NCI-H1694 (cell line): Measurements from ENCODE around the gene ATAD3B.
"Not testable (repeated sequence)": the region's sequence is repeated elsewhere in the genome, so short reads cannot be mapped to it uniquely, and the experiment has no call there.

Experiments used
- DNase-seq: peaks from one replicate; lab custom pipeline; 2025; lab: John Stamatoyannopoulos, UW

The ATAD3B gene

DNA sequence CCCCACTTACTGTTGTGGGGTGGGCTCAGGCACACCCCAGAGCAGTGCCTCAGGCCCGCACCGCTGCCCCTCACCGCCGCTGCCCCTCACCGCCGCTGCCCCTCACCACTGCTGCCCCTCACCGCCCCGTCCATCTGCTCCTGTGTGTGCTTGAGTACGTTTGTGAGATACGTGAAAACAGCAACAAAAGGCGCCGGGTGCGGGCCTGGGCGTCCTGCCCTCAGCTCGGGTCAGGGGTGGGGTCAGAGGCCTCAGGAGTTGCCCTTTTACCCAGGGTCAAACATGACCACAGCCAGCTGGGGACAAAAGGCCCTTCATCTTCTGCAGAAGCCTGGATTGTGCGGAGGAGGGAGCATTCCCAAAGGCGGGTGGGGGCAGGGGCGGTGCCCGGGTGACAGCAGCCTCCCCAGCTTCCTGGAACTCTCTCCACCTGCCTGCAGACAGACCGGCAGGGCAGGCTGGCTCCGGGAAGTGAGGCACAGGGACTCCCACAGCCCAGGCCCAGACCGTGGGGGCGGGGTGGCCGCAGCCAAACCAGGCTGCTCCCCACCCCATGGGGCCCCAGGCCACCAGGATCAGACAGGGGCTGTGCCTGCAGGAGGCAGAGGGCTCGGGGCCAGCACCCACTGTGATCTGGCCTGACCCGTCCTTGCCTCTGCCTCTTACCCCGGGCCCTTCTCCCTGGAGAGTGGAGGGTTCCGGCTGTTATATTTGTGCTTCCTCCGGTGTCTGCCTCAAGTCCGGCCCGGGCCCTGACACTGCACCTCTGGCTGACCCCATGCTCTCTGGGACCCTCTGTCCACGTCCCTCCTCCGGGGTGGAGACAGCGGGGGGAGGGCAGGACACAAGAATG is 38.4 kb upstream of the ATAD3B start:
- peak; percentile 50 for DNase-seq

DNA sequence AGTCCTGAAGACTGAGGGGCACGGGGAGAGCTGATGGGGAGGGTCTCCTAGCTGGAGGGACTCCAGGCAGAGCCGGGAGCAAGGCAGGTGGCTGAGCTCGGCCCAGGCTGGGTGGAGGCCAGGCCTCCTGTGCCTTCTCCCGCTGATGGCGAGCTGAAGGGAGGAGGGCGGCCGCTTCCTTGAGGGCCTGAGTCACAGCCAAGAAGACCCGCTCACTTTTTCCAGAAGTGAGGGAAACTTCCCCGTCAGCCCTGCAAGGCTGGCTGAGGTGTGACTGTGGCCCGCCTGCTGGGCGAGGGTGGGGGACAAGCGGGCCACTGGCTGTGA is 37.8 kb upstream of the ATAD3B start:
- no peak for DNase-seq

DNA sequence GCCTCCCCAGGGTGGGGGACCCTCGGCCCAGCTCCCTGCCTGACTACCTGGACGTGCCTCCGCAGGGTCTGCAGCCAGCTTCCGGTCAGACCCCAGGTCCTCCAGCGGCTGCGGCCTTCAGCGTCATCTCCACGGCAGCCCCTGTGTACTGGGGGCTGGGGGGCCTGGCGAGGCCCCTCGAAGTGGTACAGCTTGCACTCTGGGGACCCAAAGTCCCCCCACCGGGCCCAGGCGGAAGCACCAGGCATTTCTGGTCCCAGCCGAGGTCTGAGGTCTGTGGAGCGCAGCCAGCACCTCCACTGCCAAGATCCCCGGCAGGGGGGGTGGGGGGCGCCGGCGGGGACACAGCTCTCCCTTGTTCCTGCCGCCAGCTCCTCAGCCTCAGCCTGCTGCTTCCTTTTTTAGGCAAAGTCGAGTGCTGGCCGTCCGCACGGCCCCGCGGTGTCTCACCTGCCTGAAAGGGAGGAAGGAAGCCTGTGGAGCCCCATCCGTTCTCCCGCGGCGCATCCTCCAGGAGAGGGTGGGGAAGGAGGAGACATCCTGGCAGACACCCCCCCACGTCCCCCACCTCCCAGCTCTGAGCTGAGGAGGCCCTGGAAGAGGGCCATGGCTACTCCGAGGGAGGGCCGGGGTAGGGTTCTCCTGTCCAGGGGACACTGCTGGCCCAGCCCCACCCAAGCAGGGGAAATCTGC is 37.3 kb upstream of the ATAD3B start:
- no peak for DNase-seq

DNA sequence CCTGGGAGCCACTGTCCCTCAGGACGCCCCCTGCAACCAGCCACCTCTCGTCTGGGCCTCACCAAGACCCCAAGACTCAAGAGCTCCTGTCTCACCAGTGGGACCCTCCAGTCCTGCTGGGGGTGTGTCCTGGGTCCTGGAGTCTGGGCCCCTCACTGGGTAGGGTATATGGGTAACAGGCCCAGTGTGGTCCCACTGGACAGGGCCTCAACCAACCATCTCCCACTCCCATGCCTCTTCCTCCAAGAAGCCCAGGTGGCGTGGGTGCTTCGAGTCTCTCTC is 36.8 kb upstream of the ATAD3B start:
- no peak for DNase-seq

DNA sequence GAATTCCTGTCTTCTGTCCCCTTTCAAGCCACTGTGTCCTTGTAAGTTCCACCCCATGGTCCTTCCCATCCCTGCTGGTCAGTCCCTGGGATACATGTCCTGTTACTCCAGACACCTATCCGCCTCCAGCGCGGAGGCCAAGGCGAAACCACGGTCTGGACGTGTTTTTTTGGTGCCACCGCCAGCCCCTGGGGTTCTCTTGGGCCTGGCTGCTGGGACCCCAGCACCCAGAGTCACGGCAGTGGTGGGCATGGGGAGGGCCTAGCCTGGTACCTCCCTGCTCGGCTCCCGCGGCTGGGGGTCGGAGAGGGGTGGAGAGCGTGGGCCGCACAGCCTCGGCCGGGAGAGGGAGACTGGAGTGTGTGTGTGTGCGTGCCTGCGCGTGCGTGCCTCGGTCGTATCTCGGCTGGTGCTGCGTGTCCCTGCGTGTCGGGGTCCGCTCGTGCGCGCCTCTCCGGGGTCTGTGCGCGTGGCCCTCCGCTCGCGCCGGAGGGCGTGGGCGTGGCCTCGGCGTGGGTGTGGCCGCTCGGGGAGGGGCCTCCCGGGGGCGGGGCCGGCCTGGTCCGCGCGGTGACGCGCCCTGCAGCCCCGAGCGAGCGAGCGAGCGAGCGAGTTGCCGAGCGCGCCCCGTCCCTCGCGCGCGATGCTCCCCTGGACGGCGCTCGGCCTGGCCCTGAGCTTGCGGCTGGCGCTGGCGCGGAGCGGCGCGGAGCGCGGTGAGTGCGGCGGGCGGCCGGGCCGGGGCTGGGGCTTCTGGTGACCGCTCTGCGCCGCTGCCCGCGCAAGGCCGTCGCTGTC is 36.3 kb upstream of the ATAD3B start, which contains the start of gene VWA1:
Gene VWA1 (plus strand): TSS at position 585 of the 798 bp plus-strand sequence. CDS start 59 bp downstream, at position 644.
- no peak for DNase-seq

DNA sequence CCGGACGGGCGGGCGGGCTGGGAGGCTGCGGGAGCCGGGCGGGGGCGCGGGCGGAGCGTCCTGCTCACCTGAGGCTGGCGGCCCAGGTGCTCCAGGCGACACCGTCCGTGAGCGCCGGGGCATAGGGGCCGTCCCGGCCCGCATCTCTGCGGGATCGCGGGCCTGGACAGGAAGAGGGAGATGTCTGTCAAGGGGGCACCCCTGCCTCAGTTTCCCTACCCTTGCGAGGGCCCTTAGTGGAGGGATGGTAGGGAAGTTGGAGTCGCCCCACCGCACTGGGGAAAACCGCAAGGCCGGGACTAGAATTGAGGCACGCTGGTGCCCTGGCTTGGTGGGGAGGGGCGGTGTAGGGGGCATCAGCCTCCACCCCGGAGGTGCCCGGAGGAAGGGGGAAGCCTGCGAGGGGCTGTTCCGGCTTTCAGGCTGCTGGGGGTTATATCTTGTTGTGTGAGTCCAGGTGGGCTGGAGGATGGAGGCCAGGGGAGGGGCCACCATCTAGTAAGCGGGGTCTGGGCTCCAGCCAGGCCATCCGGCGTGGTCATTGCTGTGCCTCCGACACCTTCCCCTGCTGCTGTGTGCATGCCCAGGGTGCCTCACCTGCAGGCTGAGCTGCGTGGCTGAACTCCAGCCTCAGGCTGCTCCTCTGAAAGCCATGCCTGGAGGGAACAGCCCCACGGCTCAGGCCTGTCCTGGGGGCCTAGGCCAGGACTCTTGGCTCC is 35.5 kb upstream of the ATAD3B start:
- DNase-seq, result no peak

DNA sequence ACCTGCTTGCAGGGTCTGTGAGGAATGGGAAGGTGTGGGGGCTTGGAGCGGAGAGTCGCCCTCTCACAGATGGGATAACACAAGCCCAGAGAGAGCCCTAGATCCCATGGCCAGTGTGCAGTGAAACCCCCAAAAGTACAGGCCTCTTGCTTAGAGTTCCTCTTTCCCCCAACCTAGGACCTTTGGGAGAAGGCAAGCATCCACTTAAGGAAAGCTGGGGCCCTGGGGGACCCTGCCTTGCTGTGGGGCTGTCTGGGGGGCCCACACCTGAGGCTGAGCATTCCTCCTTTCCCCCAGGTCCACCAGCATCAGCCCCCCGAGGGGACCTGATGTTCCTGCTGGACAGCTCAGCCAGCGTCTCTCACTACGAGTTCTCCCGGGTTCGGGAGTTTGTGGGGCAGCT is 34.9 kb upstream of the ATAD3B start:
- no peak for DNase-seq

DNA sequence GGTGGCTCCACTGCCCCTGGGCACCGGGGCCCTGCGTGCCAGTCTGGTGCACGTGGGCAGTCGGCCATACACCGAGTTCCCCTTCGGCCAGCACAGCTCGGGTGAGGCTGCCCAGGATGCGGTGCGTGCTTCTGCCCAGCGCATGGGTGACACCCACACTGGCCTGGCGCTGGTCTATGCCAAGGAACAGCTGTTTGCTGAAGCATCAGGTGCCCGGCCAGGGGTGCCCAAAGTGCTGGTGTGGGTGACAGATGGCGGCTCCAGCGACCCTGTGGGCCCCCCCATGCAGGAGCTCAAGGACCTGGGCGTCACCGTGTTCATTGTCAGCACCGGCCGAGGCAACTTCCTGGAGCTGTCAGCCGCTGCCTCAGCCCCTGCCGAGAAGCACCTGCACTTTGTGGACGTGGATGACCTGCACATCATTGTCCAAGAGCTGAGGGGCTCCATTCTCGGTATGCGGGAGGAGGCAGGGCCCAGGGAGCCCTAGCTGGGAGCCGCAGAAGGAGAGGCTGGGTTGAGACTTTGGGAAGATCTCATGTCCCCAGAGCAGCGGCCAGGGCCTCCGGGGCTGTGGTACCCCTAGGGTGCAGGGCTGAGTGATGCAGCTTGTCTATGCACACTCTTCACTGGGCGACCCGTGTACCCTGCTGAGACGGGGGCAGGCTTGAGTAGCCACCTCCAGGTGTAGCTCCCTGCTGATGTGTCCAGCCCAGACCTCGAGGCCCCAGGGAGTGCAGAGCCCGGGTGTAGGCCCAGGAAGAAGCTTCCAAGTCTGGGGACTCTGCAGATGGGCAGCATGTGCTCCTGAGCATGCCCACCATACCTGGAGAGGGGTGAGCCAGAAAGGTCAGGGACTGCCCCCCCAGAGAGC is 34.3 kb upstream of the ATAD3B start:
- DNase-seq, result no peak

DNA sequence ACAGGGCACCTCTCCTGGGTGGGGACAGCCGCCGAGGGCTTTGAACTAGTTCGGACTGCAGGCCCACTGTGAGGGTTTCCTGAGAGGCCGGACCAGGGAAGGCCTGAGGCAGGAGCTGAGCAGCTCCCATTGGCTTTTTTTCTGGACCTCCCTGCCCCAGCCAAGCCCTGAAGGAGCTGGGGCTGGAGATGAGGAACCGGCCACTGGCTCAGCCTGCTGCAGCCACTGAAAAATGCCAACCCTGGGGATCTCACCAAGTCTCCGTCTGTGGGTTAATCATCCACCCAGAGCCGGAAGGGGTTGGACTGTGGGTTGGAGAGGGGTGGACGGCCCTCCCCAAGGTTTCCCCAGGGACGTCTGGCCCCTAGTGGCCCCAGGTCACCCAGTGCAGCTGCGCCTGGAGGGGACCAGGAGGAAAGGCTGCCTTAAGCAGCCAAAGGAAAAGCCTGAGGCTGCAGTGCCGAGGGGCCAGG is 33.6 kb upstream of the ATAD3B start:
- DNase-seq, result no peak

DNA sequence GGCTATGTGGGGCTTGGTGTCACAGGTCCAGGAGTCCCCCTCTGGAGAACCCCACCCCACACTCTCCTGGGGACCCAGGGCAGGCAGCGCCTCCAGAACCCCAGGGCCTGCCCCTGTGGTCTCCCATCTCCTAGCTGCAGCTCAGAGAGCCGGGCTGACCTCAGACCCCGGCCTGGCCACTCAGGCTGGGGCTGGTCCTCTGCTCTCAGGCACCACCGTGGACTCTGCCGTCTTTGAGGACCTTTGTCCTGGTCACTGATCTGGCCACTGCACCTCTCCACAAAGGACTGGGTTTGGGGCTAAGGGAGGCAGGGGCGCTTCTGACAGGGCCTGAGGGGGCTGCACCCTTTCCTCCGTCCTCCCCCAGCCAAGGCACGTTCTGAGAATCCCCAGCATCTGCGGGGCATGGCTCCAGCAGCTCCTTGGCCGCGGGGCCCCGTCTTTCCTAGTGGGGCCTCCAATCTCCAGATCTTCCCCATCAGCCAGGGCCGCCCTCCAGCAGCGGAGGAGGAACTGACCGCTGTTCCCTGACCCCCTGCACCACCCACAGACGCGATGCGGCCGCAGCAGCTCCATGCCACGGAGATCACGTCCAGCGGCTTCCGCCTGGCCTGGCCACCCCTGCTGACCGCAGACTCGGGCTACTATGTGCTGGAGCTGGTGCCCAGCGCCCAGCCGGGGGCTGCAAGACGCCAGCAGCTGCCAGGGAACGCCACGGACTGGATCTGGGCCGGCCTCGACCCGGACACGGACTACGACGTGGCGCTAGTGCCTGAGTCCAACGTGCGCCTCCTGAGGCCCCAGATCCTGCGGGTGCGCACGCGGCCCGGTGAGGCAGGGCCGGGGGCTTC is 32.8 kb upstream of the ATAD3B start:
- no peak for DNase-seq

DNA sequence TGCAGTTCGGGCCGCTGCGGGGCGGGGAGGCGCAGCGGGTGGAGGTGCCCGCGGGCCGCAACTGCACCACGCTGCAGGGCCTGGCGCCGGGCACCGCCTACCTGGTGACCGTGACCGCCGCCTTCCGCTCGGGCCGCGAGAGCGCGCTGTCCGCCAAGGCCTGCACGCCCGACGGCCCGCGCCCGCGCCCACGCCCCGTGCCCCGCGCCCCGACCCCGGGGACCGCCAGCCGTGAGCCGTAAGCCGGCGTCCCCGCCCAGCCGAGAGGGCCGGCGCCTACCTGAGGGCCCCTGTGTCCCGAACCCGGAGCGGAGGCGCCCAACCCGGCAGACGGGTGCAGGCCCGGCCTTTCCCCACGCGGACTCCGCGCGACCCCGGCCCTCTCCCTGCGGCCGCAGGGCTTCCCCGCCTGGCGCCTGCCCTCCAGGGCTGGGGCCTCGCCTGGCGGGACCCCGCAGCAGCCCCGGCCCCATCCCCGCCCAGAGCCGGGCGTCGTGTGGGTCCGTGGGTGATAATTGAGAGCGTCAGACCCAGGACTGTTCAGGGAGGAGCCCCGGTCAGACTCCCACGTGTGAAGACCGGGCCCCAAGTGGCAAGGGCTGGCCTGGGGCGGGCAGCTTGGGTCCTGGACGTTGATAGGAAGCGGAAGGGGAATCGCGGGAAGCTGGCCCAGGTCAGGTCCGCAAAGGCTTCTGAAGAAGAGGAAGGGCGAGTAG is 31.9 kb upstream of the ATAD3B start:
- no peak for DNase-seq

DNA sequence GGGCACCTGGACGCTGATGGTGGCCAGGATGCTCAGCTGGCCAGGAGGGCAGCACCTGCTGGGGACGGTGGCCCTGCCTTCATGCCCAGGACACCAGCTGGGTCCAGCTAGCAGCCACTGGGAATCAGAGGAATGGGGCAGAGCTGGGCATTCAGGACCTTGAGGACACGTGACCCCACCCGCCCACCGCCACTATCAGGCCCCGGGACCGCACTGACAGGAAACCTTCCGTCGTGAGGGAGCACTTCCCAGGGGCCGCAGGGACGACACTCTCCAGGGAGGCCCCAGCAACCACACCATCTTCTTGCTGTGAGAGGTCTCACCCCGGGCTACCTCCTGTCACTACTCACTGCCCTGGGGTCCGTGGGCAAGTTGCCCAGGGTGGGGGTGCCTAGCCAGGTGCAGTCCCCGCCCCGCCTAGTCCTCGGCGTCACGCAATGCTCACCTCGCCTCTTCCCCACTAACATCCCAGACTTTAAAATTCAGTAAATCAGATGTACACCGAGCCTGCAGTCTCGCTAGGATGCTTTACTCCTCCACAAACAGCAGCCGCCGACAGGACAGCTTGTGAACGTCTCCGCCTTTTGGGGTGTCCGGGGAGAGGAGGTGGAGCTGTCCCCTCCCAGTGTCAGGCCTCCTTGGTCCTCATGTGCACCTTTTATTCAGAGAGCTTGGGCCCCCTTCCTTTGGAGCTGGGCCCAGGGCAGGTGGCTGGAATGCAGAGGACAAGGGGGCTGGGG is 31.1 kb upstream of the ATAD3B start:
- no peak for DNase-seq

DNA sequence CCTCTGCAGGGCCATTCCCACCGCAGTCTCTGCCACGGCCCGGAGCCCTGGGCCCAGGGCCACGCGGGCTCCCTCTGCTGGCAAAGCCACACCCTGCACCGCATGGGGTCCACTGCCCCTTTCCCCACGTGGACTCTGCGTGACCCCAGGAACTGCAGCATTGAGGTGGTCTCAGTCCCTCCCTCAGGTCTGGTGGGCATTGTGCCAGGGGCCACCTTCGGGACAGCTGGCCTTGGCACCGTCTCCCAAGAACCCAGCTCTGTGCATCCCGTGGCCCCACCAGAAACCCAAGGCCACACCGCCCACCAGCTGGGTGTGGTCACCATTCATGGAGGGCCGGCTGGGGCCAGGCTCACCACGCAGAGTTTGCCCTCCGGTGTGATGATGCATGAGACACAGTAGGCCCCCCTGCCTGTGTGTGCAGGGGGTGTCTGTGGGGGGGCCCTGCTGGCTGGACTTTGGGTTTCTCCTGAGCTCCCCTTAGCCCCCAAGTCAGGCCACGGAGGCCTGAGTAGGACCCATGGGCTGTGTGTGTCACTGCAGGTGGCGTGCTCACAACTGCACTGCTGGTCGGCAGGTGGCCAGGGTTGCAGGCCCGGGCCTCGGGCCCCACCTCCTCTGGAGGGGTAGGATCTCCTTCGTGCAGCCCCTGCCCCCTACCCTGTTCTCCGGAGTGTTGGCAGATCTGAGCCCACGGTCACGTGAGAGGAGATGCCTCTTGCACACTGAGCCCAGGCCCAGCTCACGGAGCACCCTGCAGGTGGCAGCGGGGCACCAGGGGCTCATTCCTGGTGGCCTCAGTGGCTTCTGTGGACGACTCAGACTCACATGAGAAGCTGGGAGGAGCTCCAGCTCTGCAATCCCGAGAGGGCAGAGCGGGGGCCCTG is 30.3 kb upstream of the ATAD3B start:
- no peak for DNase-seq

DNA sequence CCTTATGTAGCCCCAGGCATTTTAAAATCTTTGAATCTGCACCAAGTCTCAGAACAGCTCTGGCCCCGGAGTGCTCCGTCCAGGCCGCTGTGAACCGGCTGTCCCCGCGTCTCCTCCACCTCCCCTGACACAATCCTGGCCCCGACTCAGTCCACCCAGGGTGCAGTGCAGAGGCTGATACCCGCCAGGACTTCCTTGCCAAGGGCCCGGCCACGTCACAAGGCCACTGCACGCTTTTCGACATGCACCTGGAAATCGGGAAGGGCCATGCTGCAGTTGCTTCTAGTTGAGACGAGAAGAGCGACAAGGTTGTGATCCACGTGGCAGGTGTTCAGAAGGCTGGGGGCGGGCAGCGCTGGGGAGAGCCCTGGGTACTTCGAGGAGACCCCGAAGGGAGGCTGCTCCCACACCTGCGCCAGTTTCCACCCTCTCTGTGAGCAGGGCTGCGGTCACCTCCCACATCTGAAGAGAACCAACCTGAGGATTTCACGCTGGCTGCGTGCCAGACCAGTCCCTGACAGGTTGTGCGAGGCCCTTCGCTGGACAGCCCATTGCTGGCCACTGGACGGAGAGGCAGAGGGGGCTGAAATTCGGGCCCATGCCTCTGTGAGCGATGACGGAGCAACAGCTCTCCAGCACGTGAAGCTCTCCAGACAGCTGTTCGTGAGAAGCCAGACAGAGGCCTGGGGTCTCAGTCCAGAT is 29.3 kb upstream of the ATAD3B start:
- DNase-seq, result no peak

DNA sequence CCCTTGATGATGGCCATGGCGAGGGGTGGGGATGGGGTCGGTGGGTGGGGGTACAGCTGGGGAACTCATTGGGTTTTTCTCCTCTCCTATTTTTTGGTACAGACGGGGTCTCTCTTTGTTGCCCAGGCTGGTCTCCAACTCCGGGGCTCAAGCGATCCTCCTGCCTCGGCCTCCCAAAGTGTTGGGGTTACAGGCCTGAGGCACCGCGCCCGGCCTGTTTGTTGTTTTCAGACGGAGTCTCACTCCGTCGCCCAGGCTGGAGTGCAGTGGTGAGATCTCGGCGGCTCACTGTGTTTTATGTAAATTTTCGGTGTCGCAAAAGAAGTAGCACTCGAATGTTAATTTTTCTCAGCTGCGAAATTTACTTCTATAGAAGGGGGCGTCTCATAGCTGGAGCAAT is 24.9 kb upstream of the ATAD3B start:
- not testable (repeated sequence) for DNase-seq

DNA sequence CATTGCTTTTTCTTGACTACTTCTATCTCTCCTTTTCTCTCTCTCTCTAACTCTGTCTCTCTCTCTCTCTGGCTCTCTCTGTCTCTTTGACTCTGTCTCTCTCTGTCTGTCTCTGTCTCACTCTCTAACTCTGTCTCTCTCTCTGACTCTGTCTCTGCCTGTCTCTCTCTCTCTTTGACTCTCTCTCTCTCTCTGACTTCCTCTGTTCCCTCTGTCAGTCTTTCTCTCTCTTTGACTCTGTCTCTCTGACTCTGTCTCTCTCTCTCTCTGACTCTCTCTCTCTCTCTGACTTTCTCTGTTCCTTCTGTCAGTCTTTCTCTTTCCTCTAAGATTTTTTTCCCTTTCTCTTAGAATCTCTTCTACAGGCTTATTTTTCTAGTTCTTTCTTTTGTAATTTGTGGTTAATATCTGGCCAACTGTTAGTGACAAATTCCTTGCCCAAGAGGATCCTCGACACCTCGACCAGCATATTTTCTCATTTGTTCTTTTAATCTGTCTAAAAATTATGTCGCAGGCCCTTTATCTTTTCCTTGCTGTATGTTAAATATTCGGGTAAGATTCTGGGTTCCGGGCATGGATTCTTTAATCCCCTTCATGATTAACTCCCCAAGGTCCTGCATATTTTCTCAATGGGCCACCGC is 22.3 kb upstream of the ATAD3B start, which contains the start of gene ATAD3C:
Gene ATAD3C (plus strand): TSS at position 591 of the 641 bp plus-strand sequence. CDS start 995 bp downstream, outside the sequence.
- no peak for DNase-seq
